WERI-Rb-1 (cell line): ENCODE data around the gene ERG.

Experiments
- DNase-seq: peaks from one replicate; pipeline ENCODE4 v3.0.0-alpha.2; 2020
- H3K27ac ChIP-seq: fragments of 250-450 bp; sonication (Bioruptor Pico); 2 replicates; pipeline ENCODE4 v1.5.1; 2020; ENCODE audit warnings: mild to moderate bottlenecking, moderate library complexity
- H3K27me3 ChIP-seq: fragments of 250-450 bp; sonication (Bioruptor Pico); 2 replicates; pipeline ENCODE4 v1.5.1; 2021; ENCODE audit warnings: mild to moderate bottlenecking, low read depth, moderate library complexity; ENCODE audit not compliant: insufficient read depth, severe bottlenecking
- H3K36me3 ChIP-seq: fragments of 250-450 bp; sonication (Bioruptor Pico); 2 replicates; pipeline ENCODE4 v1.5.1; 2020; ENCODE audit warnings: mild to moderate bottlenecking, moderate library complexity
- H3K4me3 ChIP-seq: 2 replicates; pipeline ENCODE4 v1.5.1; 2011; ENCODE audit warnings: low read depth, mild to moderate bottlenecking, control low read depth, low read length
- H3K9me3 ChIP-seq: fragments of 250-450 bp; sonication (Bioruptor Pico); 2 replicates; pipeline ENCODE4 v1.5.1; 2021; ENCODE audit warnings: mild to moderate bottlenecking, moderate library complexity; ENCODE audit not compliant: severe bottlenecking
- TF ChIP-seq, protein P1 (sequence below): IDR thresholded peaks from 2 replicates; pipeline ENCODE4 v1.5.1; 2011; ENCODE audit warnings: low read depth, mild to moderate bottlenecking, control low read depth, inconsistent platforms, low read length

ERG gene

DNA sequence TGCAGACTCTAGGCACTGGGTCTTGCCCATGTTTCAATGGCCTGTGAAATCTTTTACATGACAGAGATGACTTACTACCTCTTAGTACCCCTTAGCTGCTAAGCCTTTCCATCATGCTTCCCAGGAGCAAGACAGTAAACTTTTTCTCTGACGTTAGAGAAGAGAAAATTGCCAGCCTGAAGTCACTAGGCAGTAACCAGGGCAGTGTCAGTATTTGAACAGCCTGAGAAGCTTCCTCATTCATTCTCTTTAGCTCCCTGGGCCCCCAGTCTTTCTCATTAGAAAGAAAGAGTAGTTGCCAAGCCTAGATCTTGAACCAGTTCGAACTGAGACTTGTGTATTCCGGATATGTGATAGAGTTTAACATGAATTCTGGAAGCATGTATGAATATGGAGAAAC, 99.2 kb downstream of the ERG start:
- Histone ChIP-seq H3K9me3 (no peaks in the 10 kb centered on the region), H3K27me3 (no peaks in the 10 kb centered on the region), H3K27ac (peak overlapping the region; percentile 81), H3K4me3 (no peak overlapping the region), H3K36me3 (no peaks in the 10 kb centered on the region)
- DNase-seq: no peak
- TF ChIP-seq, protein P1, sequence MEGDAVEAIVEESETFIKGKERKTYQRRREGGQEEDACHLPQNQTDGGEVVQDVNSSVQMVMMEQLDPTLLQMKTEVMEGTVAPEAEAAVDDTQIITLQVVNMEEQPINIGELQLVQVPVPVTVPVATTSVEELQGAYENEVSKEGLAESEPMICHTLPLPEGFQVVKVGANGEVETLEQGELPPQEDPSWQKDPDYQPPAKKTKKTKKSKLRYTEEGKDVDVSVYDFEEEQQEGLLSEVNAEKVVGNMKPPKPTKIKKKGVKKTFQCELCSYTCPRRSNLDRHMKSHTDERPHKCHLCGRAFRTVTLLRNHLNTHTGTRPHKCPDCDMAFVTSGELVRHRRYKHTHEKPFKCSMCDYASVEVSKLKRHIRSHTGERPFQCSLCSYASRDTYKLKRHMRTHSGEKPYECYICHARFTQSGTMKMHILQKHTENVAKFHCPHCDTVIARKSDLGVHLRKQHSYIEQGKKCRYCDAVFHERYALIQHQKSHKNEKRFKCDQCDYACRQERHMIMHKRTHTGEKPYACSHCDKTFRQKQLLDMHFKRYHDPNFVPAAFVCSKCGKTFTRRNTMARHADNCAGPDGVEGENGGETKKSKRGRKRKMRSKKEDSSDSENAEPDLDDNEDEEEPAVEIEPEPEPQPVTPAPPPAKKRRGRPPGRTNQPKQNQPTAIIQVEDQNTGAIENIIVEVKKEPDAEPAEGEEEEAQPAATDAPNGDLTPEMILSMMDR: no peak

DNA sequence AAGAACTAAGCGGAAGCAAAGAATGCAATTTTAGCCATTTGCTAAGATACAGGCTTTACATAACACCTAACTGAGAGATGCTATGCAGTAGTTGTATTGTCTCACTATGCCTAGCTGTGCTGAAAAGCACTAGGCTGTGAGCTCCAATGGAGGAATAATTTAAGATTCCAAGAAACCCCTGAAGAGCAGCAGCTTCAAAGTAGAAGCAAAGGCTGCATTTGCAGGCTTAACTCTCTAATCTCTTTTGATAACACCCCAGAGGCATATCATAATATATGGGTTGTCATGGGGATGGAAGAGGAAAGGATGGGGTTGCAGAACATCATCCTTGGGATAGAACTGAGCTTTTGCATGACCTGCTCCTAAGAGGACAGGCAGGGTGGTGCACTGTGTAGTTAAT, 102.0 kb downstream of the ERG start:
- no peaks in the 10 kb centered on the region for H3K27me3 ChIP-seq
- no peak for DNase-seq
- TF ChIP-seq, protein P1: no peak

DNA sequence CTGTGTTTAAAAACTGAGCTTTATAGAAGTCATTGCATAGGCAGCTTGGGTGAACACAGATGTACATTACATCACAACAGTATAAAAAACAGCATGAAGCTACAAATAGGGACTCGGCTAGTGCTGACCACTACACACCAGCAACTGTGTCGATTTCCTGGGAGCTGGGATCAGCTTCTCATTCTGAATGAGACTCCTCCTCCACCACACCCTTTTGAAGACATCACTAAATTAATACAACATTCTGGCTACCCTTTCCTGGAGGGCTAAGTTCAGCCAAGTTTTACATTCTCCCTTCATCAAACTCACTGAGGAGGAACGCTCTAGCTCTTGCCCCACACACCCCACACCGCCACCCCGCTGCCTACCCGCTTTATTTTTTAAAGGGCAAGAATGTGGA, 102.7 kb downstream of the ERG start:
- Histone ChIP-seq H3K27me3 (no peaks in the 10 kb centered on the region), H3K27ac (no peak overlapping the region), H3K4me3 (no peak overlapping the region), H3K9me3 (no peaks in the 10 kb centered on the region), H3K36me3 (no peaks in the 10 kb centered on the region)
- DNase-seq: no peak
- TF ChIP-seq, protein P1: no peak

More for the DNA sequence above, 102.0 kb downstream of the ERG start:
- H3K27ac ChIP-seq: no peak overlapping the region
- H3K4me3 ChIP-seq: no peak overlapping the region
- no peaks in the 10 kb centered on the region for H3K36me3 ChIP-seq
- H3K9me3 ChIP-seq: no peaks in the 10 kb centered on the region

DNA sequence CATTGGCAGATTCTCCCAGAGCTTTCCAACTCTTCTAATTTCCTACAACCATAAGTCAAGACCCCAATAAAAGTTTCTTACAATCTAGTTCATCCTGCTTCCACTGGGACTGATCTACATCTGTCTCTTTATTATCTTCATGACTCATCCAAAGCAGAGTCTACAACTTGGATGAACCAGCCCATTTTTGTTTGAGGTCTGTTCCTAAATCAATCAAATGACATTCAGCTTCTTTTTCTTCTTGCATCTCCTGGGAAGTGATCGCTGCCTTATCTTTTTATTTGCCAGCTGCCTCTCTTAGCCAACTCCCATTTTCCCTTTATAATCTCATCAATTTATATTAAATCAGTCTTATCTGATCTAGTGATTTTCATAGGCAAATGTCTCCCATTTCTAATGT, 105.6 kb downstream of the ERG start:
- TF ChIP-seq, protein P1: no peak
- Histone ChIP-seq H3K36me3 (no peaks in the 10 kb centered on the region), H3K9me3 (no peaks in the 10 kb centered on the region), H3K27ac (no peak overlapping the region), H3K4me3 (no peak overlapping the region), H3K27me3 (no peaks in the 10 kb centered on the region)
- no peak for DNase-seq

DNA sequence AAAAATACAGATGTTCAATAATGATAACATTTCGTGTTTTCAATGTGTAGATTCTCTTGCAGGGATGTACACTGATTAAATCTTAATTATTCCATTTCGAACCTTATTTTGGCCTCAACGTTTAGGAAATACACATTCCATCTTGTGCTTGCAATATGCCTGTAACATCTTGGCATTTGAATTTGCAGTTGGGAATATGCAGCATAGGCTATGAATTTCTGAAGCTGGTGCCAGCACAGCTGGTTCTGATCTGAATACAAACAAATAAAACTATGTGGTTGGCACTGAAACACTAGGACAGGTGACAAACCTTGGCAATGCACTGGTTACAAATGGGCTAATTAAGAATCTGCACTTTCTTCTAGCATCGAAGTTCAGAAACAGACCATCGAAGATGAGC, 108.4 kb downstream of the ERG start:
- H3K27me3 ChIP-seq: no peaks in the 10 kb centered on the region
- no peak for DNase-seq
- TF ChIP-seq, protein P1: no peak
- no peak overlapping the region for H3K27ac ChIP-seq
- H3K4me3 ChIP-seq: no peak overlapping the region
- no peaks in the 10 kb centered on the region for H3K9me3 ChIP-seq
- H3K36me3 ChIP-seq: no peaks in the 10 kb centered on the region

DNA sequence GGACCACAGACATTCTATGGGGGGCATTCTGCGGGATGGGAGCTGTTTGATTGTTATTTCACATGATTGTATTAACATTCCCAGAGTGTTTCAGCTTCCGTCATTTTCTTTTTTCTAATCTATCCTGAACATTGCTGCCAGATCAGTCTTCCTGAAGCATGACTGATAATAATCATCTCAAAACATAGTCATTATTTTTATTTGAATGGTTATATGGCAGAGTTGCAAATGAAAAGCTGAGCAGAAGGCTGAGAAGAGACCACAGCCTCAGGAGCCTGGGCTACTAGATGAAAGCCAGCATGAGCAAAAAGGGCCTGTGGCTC, 109.0 kb downstream of the ERG start:
- H3K27me3 ChIP-seq: no peaks in the 10 kb centered on the region

More for the DNA sequence above, 109.0 kb downstream of the ERG start:
- no peak for DNase-seq
- no peak overlapping the region for H3K4me3 ChIP-seq
- no peak overlapping the region for H3K27ac ChIP-seq
- TF ChIP-seq, protein P1: no peak
- H3K9me3 ChIP-seq: no peaks in the 10 kb centered on the region
- H3K36me3 ChIP-seq: no peaks in the 10 kb centered on the region
